Mammary epithelial cell (primary cell): ENCODE results near the gene KIAA1671.

Source experiments
- CTCF ChIP-seq, 2 donors: IDR thresholded peaks in 1 of 2; conservative IDR thresholded peaks in 1 of 2; 2 replicates each; pipeline ENCODE4 v1.5.1; 2011 to 2012; ENCODE audit warnings: inconsistent platforms in 2 of 2, low read length in 2 of 2, mild to moderate bottlenecking in 2 of 2, control low read depth in 1 of 2, low read depth in 1 of 2; ENCODE audit not compliant: insufficient read depth in 1 of 2; ENCODE audit errors: extremely low read depth in 1 of 2
- EZH2 ChIP-seq: IDR thresholded peaks from 2 replicates; pipeline ENCODE4 v1.6.1; 2012; ENCODE audit warnings: low read length, inconsistent platforms, borderline replicate concordance

GRCh38 chr22:25054943-25055511, 102.5 kb downstream of the KIAA1671 start:
- TF ChIP-seq CTCF (conservative IDR thresholded peaks at IDR 0.05 in 1 of 2, IDR thresholded peaks at IDR 0.05 in 1 of 2; ENCODE audit: extremely low read depth in 1 of 2, insufficient read depth in 1 of 2, low read depth in 1 of 2, low read length in 2 of 2) (no peak), EZH2 (no peak)
